Globus pallidus (tissue), 1 donor: ENCODE measurements around the gene NFATC4.
"Not testable (repeated sequence)": the region's sequence is repeated elsewhere in the genome, so short reads cannot be mapped to it uniquely, and the experiment has no call there.

Experiments used
- DNase-seq: peaks from one replicate; pipeline ENCODE4 v3.0.0-alpha.2; 2015; ENCODE audit warnings: low spot score

Gene NFATC4

GRCh38 chr14:24339284-24340151 lies 28.5 kb upstream of the NFATC4 start, which contains the start of gene RIPK3:
Gene RIPK3 (minus strand): TSS chr14:24339991. CDS start chr14:24339826, 165 bp downstream.
- no peak for DNase-seq

DNA sequence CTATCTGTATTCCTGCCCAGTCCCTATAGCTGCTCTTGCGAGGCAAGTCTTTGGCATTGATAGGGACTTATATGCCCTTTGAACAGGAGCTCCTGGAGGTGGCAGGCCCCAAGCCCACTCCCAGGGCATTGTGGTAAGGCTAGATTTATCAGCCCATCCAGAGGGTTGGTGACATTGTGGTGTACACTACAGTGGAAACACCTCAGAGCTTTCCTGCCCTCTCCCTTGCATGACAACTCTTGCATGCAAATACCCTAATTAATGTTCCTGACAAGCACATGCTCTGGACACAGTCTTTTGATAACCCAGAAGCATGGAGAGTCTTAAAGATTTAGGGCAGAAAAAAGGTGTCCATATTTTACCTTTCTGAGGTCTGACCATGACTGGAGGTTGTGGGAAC lies 27.4 kb upstream of the NFATC4 start:
- DNase-seq, result no peak

DNA sequence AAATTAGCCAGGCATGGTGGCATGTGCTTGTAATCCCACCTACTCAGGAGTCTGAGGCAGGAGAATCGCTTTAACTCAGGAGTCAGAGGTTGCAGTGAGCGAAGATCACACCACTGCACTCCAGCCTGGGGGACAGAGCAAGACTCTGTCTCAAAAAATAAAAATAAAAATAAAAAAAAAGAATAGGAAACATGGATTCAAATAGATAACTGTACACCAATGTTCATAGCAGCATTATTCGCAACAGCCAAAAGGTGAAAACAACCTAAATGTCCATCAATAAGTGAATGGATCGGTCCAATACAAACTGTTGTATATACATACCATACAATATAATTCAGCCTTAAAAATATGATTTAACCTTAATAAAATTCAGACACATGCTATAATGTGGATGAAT lies 25.1 kb upstream of the NFATC4 start:
- no peak for DNase-seq

GRCh38 chr14:24343795-24344660 lies 24.0 kb upstream of the NFATC4 start:
- no peak for DNase-seq

DNA sequence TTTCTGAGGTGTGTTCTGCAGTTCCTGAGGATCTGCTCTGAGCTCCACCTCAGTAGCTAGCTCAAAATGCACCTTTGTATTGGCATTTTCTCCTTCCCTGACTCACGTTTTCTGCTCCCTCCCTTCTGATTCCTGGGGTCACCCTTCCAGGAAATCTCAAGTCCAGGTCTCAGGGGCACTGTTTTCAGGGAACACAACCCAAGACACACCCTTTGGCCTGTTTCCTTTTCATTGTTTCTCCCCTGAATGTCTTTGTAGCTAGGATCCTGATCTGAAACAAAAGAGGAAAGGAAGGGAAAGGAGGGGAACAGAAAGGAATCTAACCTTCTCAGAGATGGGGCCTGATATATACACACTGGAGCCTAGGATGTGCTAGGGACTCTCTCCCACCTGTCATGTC lies 20.9 kb upstream of the NFATC4 start:
- no peak for DNase-seq

DNA sequence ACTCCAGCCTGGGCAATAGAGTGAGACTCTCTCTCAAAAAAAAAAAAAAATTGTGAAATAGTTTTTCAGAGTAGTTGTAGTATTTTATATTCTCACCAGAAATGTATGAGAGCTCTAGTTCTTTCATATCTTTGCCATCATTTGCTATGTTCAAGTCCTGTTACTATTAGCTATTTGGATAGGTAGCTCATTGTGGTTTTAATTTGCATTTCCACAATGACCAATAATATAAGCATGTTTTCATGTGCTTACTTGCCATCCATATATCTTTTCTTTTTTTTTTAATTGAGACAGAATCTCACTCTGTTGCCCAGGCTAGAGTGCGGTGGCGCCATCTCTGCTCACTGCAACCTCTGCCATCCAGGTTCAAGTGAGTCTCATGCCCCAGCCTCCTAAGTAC lies 19.8 kb upstream of the NFATC4 start:
- DNase-seq, result no peak

DNA sequence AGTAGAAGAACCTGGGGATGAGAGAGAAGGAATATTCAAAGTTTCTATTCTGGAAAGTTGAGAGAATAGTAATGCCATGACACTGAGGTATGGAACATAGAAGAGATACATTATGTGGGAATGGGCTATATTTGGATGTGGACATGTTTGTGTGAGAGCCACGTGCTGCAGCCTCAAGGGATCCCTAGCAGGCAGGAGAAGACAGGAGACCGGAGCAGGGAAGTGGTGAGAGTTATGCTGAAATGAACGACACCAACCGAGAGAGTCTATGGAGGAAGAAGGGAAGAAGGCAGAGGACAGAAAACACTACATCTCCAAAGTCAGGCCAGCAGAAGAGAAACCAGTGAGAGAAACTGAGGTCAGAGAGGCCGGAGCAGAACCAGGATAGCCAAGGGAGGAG lies 18.2 kb upstream of the NFATC4 start:
- DNase-seq, result no peak

- no peak for DNase-seq
These were observed 16.5 kb upstream of the NFATC4 start for GRCh38 chr14:24351517-24351916.

GRCh38 chr14:24353559-24354481 lies 14.2 kb upstream of the NFATC4 start:
- DNase-seq, result no peak

GRCh38 chr14:24354482-24354825 lies 13.5 kb upstream of the NFATC4 start:
- DNase-seq, result not testable (repeated sequence)

DNA sequence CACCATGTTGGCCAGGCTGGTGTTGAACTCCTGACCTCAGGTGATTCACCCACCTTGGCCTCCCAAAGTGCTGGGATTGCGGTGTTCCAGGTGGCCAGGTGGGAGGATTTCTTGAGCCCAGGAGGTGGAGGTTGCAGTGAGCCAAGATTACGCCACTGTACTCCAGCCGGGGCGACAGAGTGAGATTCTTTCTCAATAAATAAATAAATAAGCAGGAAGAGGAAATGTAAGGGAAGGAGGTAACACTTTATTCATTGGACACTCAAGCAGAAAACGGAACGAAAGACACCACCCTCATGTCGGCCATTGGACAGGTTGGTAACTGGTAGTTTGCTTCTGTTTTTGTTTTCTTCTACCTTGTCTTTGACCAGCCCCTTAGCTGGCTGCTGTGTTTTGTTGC lies 13.0 kb upstream of the NFATC4 start:
- DNase-seq, result no peak

- no peak for DNase-seq
These were observed 11.8 kb upstream of the NFATC4 start for GRCh38 chr14:24356208-24356607.

DNA sequence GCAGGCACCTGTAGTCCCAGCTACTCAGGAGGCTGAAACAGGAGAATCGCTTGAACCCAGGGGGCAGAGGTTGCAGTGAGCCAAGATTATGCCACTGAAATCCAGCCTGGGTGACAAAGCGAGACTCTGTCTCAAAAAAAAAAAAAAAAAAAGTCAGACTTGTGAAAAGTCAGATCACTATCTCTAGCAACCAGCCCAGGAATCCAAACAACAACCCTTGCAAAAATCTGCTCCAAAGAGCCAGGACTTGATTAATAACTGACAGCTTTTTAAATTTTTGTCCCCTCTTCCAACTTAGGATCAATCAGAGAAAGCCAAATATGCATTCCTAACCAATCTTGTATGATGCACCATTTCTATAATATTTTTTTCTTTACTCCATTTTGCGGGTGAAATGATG lies 7.7 kb upstream of the NFATC4 start:
- no peak for DNase-seq

DNA sequence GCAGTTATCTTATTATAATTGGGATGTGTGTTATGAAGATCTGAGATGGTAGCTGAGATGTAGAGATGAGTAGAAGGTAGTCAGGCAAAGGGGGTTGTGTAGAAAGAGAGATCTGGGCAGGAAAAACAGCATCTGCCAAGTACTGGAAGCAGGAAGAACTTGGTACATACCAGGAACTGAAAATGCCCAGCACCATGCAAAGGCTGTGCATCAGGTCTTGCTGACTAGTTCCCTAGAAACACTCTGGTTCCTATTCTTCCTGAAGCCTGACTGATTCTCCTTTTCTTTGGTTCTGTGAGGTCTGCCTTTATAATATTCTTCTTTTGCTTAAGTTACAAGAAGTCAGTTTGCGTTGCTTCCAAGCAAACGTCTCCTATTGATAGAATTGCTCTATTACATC lies 6.7 kb upstream of the NFATC4 start:
- DNase-seq, result no peak

DNA sequence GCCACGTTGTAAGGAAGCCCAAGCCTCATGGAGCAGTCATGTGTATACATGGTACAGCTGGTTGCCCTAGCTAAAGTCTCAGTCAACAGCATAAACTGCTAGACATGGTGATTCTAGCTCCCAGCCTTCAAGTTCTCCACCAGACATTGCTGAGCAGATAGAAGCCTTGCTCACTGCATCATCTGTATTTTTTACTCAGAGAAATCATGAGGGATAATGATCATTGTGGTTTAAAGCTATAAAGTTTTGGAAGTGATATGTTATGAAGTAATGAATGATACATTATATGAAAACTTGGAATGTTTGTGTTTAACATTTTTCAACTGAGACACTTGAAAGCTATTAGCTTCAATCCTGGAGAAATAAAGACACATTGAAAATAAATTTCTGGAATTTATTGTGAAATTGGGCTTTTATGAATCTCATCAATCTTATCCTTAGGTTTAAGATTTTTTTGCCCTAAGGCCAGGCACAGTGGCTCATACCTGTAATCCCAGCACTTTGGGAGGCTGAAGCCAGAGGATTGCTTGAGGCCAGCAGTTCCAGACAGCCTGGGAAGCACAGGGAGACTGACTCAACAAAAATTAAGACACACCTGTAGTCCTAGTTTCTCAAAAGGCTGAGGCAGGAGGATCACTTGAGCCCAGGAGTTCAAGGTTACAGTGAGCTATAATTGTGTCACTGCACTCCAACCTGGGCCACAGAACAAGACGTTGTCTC lies 5.6 kb upstream of the NFATC4 start:
- DNase-seq, result no peak

DNA sequence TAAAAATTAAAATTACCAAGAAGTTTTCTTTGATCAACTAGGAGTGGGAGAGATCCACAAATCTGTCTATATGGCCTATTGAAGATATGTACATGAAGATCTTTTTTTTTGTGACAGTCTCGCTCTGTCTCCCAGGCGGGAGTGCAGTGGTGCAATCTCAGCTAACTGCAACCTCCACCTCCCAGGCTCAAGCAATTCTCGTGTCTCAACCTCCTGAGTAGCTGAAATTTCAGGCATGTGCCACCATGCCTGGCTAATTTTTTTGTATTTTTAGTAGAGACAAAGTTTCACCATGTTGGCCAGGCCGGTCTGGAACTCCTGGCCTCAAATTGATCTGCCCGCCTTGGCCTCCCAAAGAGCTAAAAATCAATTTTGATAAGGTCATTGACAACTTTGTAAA lies 4.6 kb upstream of the NFATC4 start:
- DNase-seq, result no peak

DNA sequence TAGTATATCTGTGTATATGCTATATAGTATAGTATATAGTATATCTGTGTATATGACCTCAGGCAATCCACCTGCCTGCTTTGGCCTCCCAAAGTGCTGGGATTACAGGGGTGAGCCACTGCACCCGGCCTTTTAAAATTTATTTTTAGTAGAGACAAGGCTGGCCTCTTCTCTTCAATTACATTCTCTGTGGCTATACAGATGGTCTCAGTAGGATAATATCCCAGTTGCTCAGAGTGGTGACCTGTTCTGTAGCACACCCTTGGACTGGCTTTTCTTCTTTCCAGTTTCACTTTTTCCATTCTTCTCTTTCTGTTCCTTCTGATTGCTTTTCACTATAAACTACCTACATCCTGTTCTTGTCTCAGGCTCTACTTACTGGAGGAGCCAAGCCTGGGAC lies 3.1 kb upstream of the NFATC4 start:
- DNase-seq, result no peak

DNA sequence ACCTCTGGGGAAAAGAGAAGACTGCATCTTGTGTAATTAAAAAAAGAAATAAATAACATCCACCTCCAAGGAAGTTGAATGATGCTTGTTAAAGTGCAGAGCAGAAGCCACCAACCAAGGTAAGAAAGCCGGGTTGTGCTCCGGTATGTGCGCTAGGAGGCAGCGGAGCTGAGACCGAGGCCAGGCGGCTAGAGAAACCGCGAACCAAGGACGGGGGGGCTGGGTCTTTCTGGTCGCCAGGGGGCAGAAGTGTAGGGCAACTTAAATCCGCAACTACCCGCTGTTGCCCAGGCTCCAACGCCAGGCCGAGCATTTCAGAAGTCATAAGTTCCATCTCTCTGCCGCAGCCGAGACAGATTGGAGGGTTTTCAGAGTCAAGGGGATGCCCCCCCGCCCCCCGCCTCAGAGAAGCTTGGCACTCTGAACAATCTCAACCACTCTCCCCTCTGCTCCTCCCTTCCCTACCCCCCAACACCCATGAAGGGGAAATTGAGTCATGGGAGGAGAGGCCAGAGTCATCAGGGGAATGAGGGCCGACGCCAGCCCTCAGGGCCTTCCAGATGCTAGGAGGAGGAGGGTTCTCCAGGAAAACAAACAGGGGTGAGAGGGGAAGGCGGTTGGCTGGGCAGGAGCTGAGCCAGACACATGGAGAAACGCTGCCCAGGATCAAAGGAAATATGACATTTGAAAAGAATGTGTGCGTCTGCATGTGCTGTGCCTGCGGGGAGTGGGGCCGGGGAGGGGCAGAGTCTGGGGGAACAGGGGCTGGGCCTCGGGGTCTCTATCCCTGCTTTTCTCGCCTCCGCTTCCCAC lies 2.2 kb upstream of the NFATC4 start:
- peak; percentile 60 for DNase-seq

DNA sequence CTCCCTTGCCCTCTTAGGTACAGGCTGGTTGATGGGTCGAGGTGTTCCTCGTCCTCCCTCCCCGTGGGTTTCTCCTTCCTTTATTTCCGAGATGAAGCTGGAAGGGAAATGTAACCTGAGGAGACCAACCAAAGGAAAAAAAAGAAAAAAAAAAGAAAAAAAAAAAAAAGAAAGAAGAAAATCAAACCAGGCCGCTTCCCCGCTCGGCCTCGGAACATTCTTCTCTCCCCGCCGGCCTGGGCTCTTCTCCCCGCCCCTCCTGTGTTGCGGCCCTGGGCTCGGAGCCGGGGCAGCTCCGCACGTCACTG lies 1.6 kb upstream of the NFATC4 start:
- DNase-seq, result no peak

- peak; percentile 51 for DNase-seq
These were observed 1.1 kb upstream of the NFATC4 start for GRCh38 chr14:24366721-24367513.
